ENCODE data around the gene PCP2. TPM values are rescaled to one million over a fixed set of nuclear protein-coding genes. Genes with fewer than 3 reads are reported as not detected.

The PCP2 gene
- total RNA-seq, 1 donor from 2014 or later = not detected

DNA sequence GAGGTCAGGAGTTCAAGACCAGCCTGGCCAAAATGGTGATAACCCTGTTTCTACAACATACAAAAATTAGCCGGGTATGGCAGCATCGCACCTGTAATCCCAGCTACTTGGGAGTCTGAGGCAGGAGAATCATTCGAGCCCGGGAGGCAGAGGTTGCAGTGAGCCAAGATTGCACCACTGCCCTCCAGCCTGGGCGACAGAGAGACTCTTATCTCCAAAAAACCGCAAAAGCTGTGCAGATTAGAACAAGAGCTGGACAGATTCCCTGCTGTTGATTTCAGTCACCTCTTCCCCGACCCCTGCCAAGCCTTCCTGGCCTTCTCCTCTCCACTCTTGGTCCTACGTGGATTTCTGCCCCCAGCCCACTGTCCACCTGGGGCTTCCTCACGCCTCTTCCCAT lies 29.6 kb downstream of the PCP2 start:
- no peak for DNase-seq (ENCODE audit: low spot score)
- peaks cover 30% of the 10 kb centered on the region for H4K20me1 ChIP-seq (ENCODE audit: low read depth)
- no peaks in the 10 kb centered on the region for H3K36me3 ChIP-seq
- no peak overlapping the region for H3K27ac Mint-ChIP-seq
- H3K4me2 ChIP-seq = no peak overlapping the region
- TF ChIP-seq EZH2 (IDR thresholded peaks at IDR 0.05) (no peak), EZH2phosphoT487 (IDR thresholded peaks at IDR 0.05) (no peak)
- TF ChIP-seq, protein P1, sequence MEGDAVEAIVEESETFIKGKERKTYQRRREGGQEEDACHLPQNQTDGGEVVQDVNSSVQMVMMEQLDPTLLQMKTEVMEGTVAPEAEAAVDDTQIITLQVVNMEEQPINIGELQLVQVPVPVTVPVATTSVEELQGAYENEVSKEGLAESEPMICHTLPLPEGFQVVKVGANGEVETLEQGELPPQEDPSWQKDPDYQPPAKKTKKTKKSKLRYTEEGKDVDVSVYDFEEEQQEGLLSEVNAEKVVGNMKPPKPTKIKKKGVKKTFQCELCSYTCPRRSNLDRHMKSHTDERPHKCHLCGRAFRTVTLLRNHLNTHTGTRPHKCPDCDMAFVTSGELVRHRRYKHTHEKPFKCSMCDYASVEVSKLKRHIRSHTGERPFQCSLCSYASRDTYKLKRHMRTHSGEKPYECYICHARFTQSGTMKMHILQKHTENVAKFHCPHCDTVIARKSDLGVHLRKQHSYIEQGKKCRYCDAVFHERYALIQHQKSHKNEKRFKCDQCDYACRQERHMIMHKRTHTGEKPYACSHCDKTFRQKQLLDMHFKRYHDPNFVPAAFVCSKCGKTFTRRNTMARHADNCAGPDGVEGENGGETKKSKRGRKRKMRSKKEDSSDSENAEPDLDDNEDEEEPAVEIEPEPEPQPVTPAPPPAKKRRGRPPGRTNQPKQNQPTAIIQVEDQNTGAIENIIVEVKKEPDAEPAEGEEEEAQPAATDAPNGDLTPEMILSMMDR (IDR thresholded peaks at IDR 0.05) = no peak
- H3K27ac ChIP-seq = no peak overlapping the region
- no peaks in the 10 kb centered on the region for H3K36me3 Mint-ChIP-seq
- H3K9ac ChIP-seq = no peak overlapping the region
- H3K27me3 Mint-ChIP-seq (ENCODE audit: insufficient read depth, low read depth) = no peaks in the 10 kb centered on the region
- no peaks in the 10 kb centered on the region for H3K9me3 ChIP-seq (ENCODE audit: low read depth)
- H3K4me1 Mint-ChIP-seq = no peaks in the 10 kb centered on the region
- H3K79me2 ChIP-seq (ENCODE audit: low read depth) = peaks cover 8% of the 10 kb centered on the region
- H3K4me1 ChIP-seq = no peaks in the 10 kb centered on the region
- no peaks in the 10 kb centered on the region for H3K27me3 ChIP-seq
- no peak overlapping the region for H3K4me3 Mint-ChIP-seq
- H3K9me3 Mint-ChIP-seq = no peaks in the 10 kb centered on the region
- no peak overlapping the region for H3K4me3 ChIP-seq
- no peaks in the 10 kb centered on the region for H3F3A ChIP-seq (ENCODE audit: low read depth)
- no peak overlapping the region for H2AFZ ChIP-seq (replicated peaks)

DNA sequence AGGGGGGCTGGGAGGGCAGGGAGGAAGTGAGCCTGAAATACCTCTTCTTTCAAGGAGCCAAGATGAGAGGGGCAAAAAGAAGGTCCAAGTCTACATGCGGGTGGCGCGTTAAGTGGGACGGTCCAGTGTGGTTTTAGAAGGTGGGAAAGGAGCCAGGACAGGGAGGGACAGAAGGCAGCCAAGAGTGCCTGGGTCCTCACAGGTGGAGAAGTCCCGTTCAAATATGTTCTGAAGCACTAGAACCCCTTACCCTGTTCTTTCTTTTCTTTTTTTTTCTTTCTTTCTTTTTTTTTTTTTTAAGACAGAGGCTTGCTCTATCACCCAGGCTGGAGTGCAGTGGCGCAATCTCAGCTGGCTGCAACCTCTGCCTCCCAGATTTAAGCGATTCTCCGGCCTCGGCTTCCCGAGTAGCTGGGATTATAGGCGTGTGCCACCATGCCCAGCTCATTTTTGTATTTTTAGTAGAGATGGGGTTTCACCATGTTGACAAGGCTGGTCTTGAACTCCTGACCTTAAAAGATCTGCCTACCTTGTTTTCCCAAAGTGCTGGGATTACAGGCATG lies 30.5 kb downstream of the PCP2 start:
- TF ChIP-seq, protein P1 (IDR thresholded peaks at IDR 0.05) = no peak
- TF ChIP-seq EZH2 (IDR thresholded peaks at IDR 0.05) (no peak), EZH2phosphoT487 (IDR thresholded peaks at IDR 0.05) (no peak)

GRCh38 chr19:7602240-7602934 lies 31.1 kb downstream of the PCP2 start:
- H3K27ac Mint-ChIP-seq = no peak overlapping the region
- H3K4me1 ChIP-seq = no peaks in the 10 kb centered on the region
- no peaks in the 10 kb centered on the region for H3K9me3 Mint-ChIP-seq
- peaks cover 5% of the 10 kb centered on the region for H3K27me3 Mint-ChIP-seq (ENCODE audit: insufficient read depth, low read depth)
- H3K4me1 Mint-ChIP-seq = peaks cover under 1% of the 10 kb centered on the region
- no peaks in the 10 kb centered on the region for H3K9me3 ChIP-seq (ENCODE audit: low read depth)
- H3F3A ChIP-seq (ENCODE audit: low read depth) = peaks cover 7% of the 10 kb centered on the region
- H3K27ac ChIP-seq = no peak overlapping the region
- H3K4me3 ChIP-seq = no peak overlapping the region
- no peak for DNase-seq (ENCODE audit: low spot score)
- H2AFZ ChIP-seq (replicated peaks) = no peak overlapping the region
- no peak overlapping the region for H3K4me3 Mint-ChIP-seq
- H4K20me1 ChIP-seq (ENCODE audit: low read depth) = peaks cover 45% of the 10 kb centered on the region
- no peaks in the 10 kb centered on the region for H3K36me3 Mint-ChIP-seq
- H3K79me2 ChIP-seq (ENCODE audit: low read depth) = peaks cover 18% of the 10 kb centered on the region
- no peak overlapping the region for H3K4me2 ChIP-seq
- no peak overlapping the region for H3K9ac ChIP-seq
- no peaks in the 10 kb centered on the region for H3K27me3 ChIP-seq
- H3K36me3 ChIP-seq = no peaks in the 10 kb centered on the region
- no peak for TF ChIP-seq EZH2 (IDR thresholded peaks at IDR 0.05)
- TF ChIP-seq EZH2phosphoT487 (IDR thresholded peaks at IDR 0.05) = no peak
- TF ChIP-seq, protein P1 (IDR thresholded peaks at IDR 0.05) = no peak

More for the DNA sequence above, 30.5 kb downstream of the PCP2 start:
- Histone ChIP-seq H3K4me3 (no peak overlapping the region), H3K9ac (no peak overlapping the region), H2AFZ (replicated peaks) (no peak overlapping the region), H3K36me3 (no peaks in the 10 kb centered on the region), H3K4me1 (no peaks in the 10 kb centered on the region), H3K9me3 (ENCODE audit: low read depth) (no peaks in the 10 kb centered on the region), H4K20me1 (ENCODE audit: low read depth) (peaks cover 39% of the 10 kb centered on the region), H3K4me2 (no peak overlapping the region), H3K27ac (no peak overlapping the region), H3K79me2 (ENCODE audit: low read depth) (peaks cover 13% of the 10 kb centered on the region), H3K27me3 (no peaks in the 10 kb centered on the region), H3F3A (ENCODE audit: low read depth) (peaks cover 2% of the 10 kb centered on the region)
- no peaks in the 10 kb centered on the region for H3K9me3 Mint-ChIP-seq
- no peaks in the 10 kb centered on the region for H3K36me3 Mint-ChIP-seq
- no peaks in the 10 kb centered on the region for H3K27me3 Mint-ChIP-seq (ENCODE audit: insufficient read depth, low read depth)
- H3K4me3 Mint-ChIP-seq = no peak overlapping the region
- no peaks in the 10 kb centered on the region for H3K4me1 Mint-ChIP-seq
- no peak for DNase-seq (ENCODE audit: low spot score)
- H3K27ac Mint-ChIP-seq = no peak overlapping the region
